Endothelial cell of umbilical vein (primary cell): ENCODE results near the gene DIO2. TPM values are rescaled to one million over a fixed set of nuclear protein-coding genes. Genes with fewer than 3 reads are reported as not detected.

Experiments
- BruUV-seq: library from RNA; stranded (reverse); fragments of 400-500 nt; replicated peaks from 2 replicates; lab custom pipeline; 2021; lab: Mats Ljungman, UMichigan
- CTCF ChIA-PET: fragments of 300-600, 350-600 bp; sonication (Branson Sonifier 250); formaldehyde crosslinking; loops from one replicate; lab custom pipeline; 2021; ENCODE audit warnings: antibody characterized with exemption, inconsistent platforms; lab: Charles Lee
- POLR2A ChIA-PET: fragments of 300-600, 350-600 bp; sonication (Branson Sonifier 250); formaldehyde crosslinking; loops from one replicate; lab custom pipeline; 2021; ENCODE audit warnings: antibody characterized with exemption, inconsistent platforms; lab: Charles Lee
- DNase-seq: peaks from one replicate; pipeline ENCODE4 v3.0.0-alpha.2; 2011; ENCODE audit warnings: low read depth, low spot score
- FAIRE-seq: peaks from 2 replicates; lab custom pipeline; 2011; peaks lifted over from hg19 to GRCh38; lab: Jason Lieb, UNC
- H2AFZ ChIP-seq: 2 replicates; pipeline ENCODE4 v1.6.0; 2012; ENCODE audit warnings: low read depth, low read length, control low read depth, inconsistent platforms
- H3K27ac ChIP-seq: 2 replicates; pipeline ENCODE4 v1.5.1; 2011; ENCODE audit warnings: low read depth, mild to moderate bottlenecking, control low read depth, low read length, moderate library complexity; ENCODE audit not compliant: insufficient read depth
- H3K27me3 ChIP-seq, 2 experiments: 2 replicates each; pipeline versions ENCODE4 v1.6.0 to v1.6.1; 2011; ENCODE audit warnings: low read length in 2 of 2, mixed read lengths in 1 of 2; ENCODE audit not compliant: control insufficient read depth in 2 of 2, insufficient read depth in 2 of 2
- H3K36me3 ChIP-seq, 2 experiments: 2 replicates in 1 of 2; 3 replicates in 1 of 2; pipeline ENCODE4 v1.5.1; 2011; ENCODE audit warnings: low read length in 2 of 2, mild to moderate bottlenecking in 1 of 2, moderate library complexity in 1 of 2; ENCODE audit not compliant: control insufficient read depth in 2 of 2, insufficient read depth in 2 of 2; ENCODE audit errors: extremely low read depth in 1 of 2
- H3K4me1 ChIP-seq: 3 replicates; pipeline ENCODE4 v1.5.1; 2011; ENCODE audit warnings: mild to moderate bottlenecking, low read length; ENCODE audit not compliant: control insufficient read depth, insufficient read depth; ENCODE audit errors: extremely low read depth
- H3K4me2 ChIP-seq: 2 replicates; pipeline ENCODE4 v1.6.1; 2011; ENCODE audit warnings: low read length, control low read depth, mixed read lengths; ENCODE audit not compliant: insufficient read depth
- H3K4me3 ChIP-seq, 3 experiments: fragments of 200-600 bp in 1 of 3; sonication (generic), shearing (Covaris generic) in 1 of 3; replicated peaks in 1 of 3; 2 replicates each; pipeline ENCODE4 v1.5.1; 2011 to 2016; ENCODE audit warnings: control low read depth in 3 of 3, low read length in 3 of 3, mild to moderate bottlenecking in 2 of 3, inconsistent platforms in 1 of 3, low read depth in 1 of 3, moderate library complexity in 1 of 3; ENCODE audit not compliant: insufficient read depth in 1 of 3
- H3K79me2 ChIP-seq: 2 replicates; pipeline ENCODE4 v1.6.0; 2012; ENCODE audit warnings: low read length, inconsistent platforms; ENCODE audit not compliant: control insufficient read depth, insufficient read depth
- H3K9ac ChIP-seq: replicated peaks from 2 replicates; pipeline ENCODE3; 2011; ENCODE audit warnings: low read length, control low read depth; ENCODE audit not compliant: insufficient read depth; ENCODE audit errors: extremely low read depth
- H3K9me1 ChIP-seq: replicated peaks from 3 replicates; pipeline ENCODE4 v1.6.0; 2011; ENCODE audit warnings: mild to moderate bottlenecking, low read length; ENCODE audit not compliant: control insufficient read depth, insufficient read depth; ENCODE audit errors: extremely low read depth
- H3K9me3 ChIP-seq: replicated peaks from 2 replicates; pipeline ENCODE4 v1.5.1; 2012; ENCODE audit warnings: low read length, inconsistent platforms; ENCODE audit not compliant: control insufficient read depth, insufficient read depth
- H4K20me1 ChIP-seq: replicated peaks from 2 replicates; pipeline ENCODE3; 2011; ENCODE audit warnings: mild to moderate bottlenecking, low read length; ENCODE audit not compliant: control insufficient read depth, insufficient read depth; ENCODE audit errors: extremely low read depth
- EZH2 ChIP-seq: IDR thresholded peaks from 2 replicates; pipeline ENCODE4 v1.6.1; 2012; ENCODE audit warnings: borderline replicate concordance, low read depth, mild to moderate bottlenecking, moderate library complexity, low read length, inconsistent platforms; ENCODE audit not compliant: severe bottlenecking
- FOS ChIP-seq: IDR thresholded peaks from 2 replicates; pipeline ENCODE4 v1.6.1; 2011; ENCODE audit warnings: mild to moderate bottlenecking, low read length, moderate library complexity, borderline replicate concordance; ENCODE audit not compliant: insufficient read depth
- GATA2 ChIP-seq: IDR thresholded peaks from 2 replicates; pipeline ENCODE4 v1.7.0; 2011; ENCODE audit warnings: low read depth, mild to moderate bottlenecking, moderate library complexity, mixed read lengths, low read length; ENCODE audit not compliant: insufficient read length, insufficient read depth
- JUN ChIP-seq: IDR thresholded peaks from 2 replicates; pipeline ENCODE4 v1.6.1; 2011; ENCODE audit warnings: borderline replicate concordance, low read depth; ENCODE audit not compliant: insufficient read length, insufficient read depth
- MAX ChIP-seq: IDR thresholded peaks from 2 replicates; pipeline ENCODE4 v1.6.1; 2011; ENCODE audit not compliant: insufficient read depth, insufficient read length
- MYC ChIP-seq: IDR thresholded peaks from one replicate; pipeline ENCODE4 v1.6.1; 2011; ENCODE audit warnings: mild to moderate bottlenecking, low read depth, low read length
- POLR2A ChIP-seq: IDR thresholded peaks from 2 replicates; pipeline ENCODE4 v1.6.1; 2012; ENCODE audit warnings: low read depth, mild to moderate bottlenecking, control low read depth, low read length
- POLR2AphosphoS5 ChIP-seq: IDR thresholded peaks from 2 replicates; pipeline ENCODE4 v1.6.1; 2012; ENCODE audit warnings: low read depth, mild to moderate bottlenecking, control low read depth, low read length, moderate library complexity; ENCODE audit not compliant: insufficient read depth
- dilution Hi-C: fragments of 300-500 bp; cut with MboI; formaldehyde crosslinking; loops from one replicate; pipeline ENCODE4 v1.15.0; 2019; ENCODE audit warnings: low sequenced_read_pairs; ENCODE audit not compliant: extremely low pct_ligation_motif_present
- intact Hi-C: fragments of 100-400 bp; cut with micrococcal nuclease; formaldehyde crosslinking; loops from one replicate; pipeline ENCODE4 v1.10.0; 2022
- polyA plus RNA-seq, 4 experiments: library from polyadenylated mRNA; depleted of rRNA in 3 of 4; stranded (reverse) in 3 of 4; unstranded in 1 of 4; fragments of >200 nt; gene quantifications; 2 replicates each; pipeline versions ENCODE4 v1.2.1 to v1.2.3, GENCODE V29; 2011 to 2012; ENCODE audit warnings: missing spikeins in 1 of 4
- total RNA-seq: library from RNA; stranded (reverse); gene quantifications from 2 replicates; pipeline ENCODE4 v1.2.3, GENCODE V29; 2021
- TF ChIP-seq, protein P1 (sequence below), 2 donors: IDR thresholded peaks; 1 replicate in 1 of 2; 2 replicates in 1 of 2; pipeline ENCODE4 v1.5.1; 2011; ENCODE audit warnings: low read length in 2 of 2, mild to moderate bottlenecking in 2 of 2, moderate library complexity in 2 of 2, control low read depth in 1 of 2, inconsistent platforms in 1 of 2, low read depth in 1 of 2; ENCODE audit not compliant: insufficient read depth in 1 of 2; ENCODE audit errors: extremely low read depth in 1 of 2

DIO2 gene
- total and polyA plus RNA-seq, 2 donors (not counting 3 experiments of a cell fraction or from before 2014, with no cell fraction given): 0.22 to 0.75 TPM

- ChIA-PET POLR2A (interaction anchor here (0.6 kb wide), 1 partner anchor 730 kb away, joined by 3 read pairs; no protein-coding TSS in a partner anchor), CTCF (interaction anchor here (0.5 to 2.9 kb wide), 6 partner anchors 10 to 375 kb away, joined by 3 to 65 read pairs (median 11); no protein-coding TSS in a partner anchor)
- peak; percentile 31 for DNase-seq
- no TSS peak for BruUV-seq
- Histone ChIP-seq H3K36me3 (no peaks in the 10 kb centered on the region), H3K79me2 (no peaks in the 10 kb centered on the region), H3K4me1 (no peaks in the 10 kb centered on the region), H4K20me1 (no peaks in the 10 kb centered on the region), H3K4me2 (no peak overlapping the region), H3K9ac (no peak overlapping the region), H3K4me3 (no peak overlapping the region), H3K9me3 (no peaks in the 10 kb centered on the region), H3K27me3 (peaks cover 0 to 2% of the 10 kb centered on the region in 2 experiments), H2AFZ (no peak overlapping the region), H3K9me1 (no peaks in the 10 kb centered on the region), H3K27ac (no peak overlapping the region)
- dilution Hi-C loops: no loop called here
- FAIRE-seq: no peak
- TF ChIP-seq FOS: no peak
- peak; percentile 47 for TF ChIP-seq GATA2
- intact Hi-C loops: loop anchor here (2.0 to 10.0 kb wide), 4 partner anchors 150 to 1197 kb away; no protein-coding TSS in a partner anchor
Measured at GRCh38 chr14:80212023-80212397, 706 bp upstream of the DIO2 start.

DNA sequence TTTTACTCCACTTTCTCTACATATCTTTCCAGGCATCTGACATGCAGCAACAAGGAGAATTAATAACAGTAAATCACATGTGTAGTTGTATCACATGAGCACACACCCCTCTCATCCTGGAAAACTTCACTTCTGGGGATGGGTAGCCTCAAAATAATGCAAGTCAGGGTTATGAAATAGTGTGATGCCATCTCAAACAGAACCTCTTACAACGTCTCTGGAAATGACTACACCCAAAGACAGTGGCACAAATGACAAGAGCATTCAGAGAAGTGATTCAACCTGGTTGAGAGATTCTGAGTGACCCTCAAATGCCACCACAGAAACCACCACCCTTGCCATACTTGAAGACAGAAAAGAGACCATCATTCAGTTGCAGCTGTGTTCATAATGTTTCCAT lies 2.8 kb downstream of the DIO2 start:
- H4K20me1 ChIP-seq: no peaks in the 10 kb centered on the region
- no peaks in the 10 kb centered on the region for H3K36me3 ChIP-seq
- H3K79me2 ChIP-seq: no peaks in the 10 kb centered on the region
- BruUV-seq: no TSS peak
- ChIA-PET POLR2A (no interaction called here), CTCF (interaction anchor here (1.0 kb wide), 1 partner anchor 1249 kb away, joined by 3 read pairs; no protein-coding TSS in a partner anchor)
- dilution Hi-C loops (no loop called here), intact Hi-C loops (no loop called here)
- no peaks in the 10 kb centered on the region for H3K9me3 ChIP-seq
- no peak overlapping the region for H2AFZ ChIP-seq
- no peaks in the 10 kb centered on the region for H3K9me1 ChIP-seq
- no peak overlapping the region for H3K9ac ChIP-seq
- H3K4me2 ChIP-seq: no peak overlapping the region
- FAIRE-seq (no peak), DNase-seq (no peak)
- TF ChIP-seq POLR2AphosphoS5: no peak
- no peak for TF ChIP-seq GATA2
- TF ChIP-seq POLR2A: no peak
- no peak for TF ChIP-seq MAX
- no peak for TF ChIP-seq MYC
- TF ChIP-seq, protein P1, sequence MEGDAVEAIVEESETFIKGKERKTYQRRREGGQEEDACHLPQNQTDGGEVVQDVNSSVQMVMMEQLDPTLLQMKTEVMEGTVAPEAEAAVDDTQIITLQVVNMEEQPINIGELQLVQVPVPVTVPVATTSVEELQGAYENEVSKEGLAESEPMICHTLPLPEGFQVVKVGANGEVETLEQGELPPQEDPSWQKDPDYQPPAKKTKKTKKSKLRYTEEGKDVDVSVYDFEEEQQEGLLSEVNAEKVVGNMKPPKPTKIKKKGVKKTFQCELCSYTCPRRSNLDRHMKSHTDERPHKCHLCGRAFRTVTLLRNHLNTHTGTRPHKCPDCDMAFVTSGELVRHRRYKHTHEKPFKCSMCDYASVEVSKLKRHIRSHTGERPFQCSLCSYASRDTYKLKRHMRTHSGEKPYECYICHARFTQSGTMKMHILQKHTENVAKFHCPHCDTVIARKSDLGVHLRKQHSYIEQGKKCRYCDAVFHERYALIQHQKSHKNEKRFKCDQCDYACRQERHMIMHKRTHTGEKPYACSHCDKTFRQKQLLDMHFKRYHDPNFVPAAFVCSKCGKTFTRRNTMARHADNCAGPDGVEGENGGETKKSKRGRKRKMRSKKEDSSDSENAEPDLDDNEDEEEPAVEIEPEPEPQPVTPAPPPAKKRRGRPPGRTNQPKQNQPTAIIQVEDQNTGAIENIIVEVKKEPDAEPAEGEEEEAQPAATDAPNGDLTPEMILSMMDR (IDR thresholded peaks at IDR 0.05; ENCODE audit: extremely low read depth in 1 of 2, insufficient read depth in 1 of 2, low read depth in 1 of 2, low read length in 2 of 2): no peak
- no peak for TF ChIP-seq JUN
- TF ChIP-seq EZH2: no peak
- TF ChIP-seq FOS: no peak
- H3K27ac ChIP-seq: no peak overlapping the region
- H3K4me3 ChIP-seq: no peak overlapping the region
- no peaks in the 10 kb centered on the region for H3K4me1 ChIP-seq
- peaks cover 0 to 2% of the 10 kb centered on the region in 2 experiments for H3K27me3 ChIP-seq
